ENCODE measurements around the gene MTERF4.
A peak's percentile ranks its signal among the peaks of the same experiment; 100 is the strongest.

Gene MTERF4, protein sequence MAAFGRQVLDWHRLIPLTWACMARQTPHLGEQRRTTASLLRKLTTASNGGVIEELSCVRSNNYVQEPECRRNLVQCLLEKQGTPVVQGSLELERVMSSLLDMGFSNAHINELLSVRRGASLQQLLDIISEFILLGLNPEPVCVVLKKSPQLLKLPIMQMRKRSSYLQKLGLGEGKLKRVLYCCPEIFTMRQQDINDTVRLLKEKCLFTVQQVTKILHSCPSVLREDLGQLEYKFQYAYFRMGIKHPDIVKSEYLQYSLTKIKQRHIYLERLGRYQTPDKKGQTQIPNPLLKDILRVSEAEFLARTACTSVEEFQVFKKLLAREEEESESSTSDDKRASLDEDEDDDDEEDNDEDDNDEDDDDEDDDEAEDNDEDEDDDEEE

DNA sequence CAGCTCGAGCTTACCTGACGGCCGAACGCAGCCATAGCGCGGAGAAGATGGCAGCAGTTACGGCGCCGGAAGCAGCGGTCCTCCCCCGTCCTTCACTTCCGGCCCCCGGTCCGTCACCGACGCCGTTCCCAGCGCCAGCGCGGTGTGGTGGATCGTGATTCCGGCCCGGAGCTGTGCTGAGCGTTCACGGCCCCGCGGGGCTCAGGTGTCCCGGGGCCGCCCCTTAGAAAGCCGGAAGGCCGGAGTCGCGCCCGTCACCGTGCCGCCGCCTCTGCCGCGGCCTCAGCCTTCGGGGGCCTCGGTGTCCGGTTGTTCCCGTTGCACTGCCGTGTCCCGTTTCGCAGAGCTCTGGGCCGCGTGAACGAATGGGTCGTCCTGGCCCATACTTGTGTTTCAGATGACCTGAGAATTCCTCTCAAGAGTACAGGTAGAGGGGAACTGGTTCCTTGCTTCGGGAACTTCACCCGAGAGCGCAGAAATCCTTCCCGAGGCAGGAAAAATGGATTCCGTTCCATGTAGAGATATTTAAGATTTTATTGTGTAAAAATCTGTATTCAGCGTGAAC is at the start of gene MTERF4:
Gene MTERF4 (minus strand): TSS at position 49 of the 565 bp plus-strand sequence. CDS start 14 bp downstream, at position 35.
- DNase-seq (ENCODE audit: low read depth): no peak

DNA sequence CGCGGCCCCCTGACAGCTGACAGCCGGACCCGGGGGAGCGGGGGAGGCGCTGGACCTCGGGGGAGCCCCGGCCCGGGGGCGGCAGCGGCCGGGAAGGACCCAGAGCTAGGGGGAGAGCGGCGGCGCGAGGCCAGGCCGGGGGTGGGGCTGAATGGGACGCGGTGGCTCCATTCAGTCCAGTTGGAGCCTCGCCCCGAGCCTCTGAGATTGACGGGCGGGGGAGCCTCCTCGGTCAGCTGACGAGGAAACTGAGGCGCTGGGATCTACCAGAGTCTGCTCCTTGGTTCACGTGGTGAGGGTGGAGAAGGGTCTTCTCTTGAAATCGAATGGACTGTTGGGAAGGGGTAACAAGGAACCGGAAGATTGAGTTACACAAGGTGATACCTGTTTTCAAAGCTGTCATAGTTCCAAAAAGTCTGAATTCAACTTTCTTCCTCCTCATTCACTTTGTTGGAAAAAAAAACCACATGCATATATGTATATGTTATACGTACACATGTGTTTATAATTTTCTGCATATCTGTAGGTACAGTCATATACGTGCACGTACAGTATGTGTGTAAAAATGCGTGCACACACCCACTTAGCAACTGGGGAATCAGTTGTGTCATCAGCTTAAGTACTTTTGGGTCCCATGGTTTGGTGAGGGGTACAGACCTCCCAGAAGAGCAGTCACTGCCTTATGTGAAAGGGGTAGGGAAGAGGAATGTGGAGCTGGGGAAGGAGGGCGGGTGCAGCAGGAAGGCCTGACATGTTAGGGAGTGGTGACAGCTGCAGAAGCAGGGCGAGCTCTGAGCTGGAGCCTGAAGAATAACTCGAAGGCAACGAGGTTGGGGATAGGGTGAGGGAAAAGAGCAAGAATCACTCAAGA is 48.8 kb upstream of the MTERF4 start:
- DNase-seq (ENCODE audit: low read depth): no peak

DNA sequence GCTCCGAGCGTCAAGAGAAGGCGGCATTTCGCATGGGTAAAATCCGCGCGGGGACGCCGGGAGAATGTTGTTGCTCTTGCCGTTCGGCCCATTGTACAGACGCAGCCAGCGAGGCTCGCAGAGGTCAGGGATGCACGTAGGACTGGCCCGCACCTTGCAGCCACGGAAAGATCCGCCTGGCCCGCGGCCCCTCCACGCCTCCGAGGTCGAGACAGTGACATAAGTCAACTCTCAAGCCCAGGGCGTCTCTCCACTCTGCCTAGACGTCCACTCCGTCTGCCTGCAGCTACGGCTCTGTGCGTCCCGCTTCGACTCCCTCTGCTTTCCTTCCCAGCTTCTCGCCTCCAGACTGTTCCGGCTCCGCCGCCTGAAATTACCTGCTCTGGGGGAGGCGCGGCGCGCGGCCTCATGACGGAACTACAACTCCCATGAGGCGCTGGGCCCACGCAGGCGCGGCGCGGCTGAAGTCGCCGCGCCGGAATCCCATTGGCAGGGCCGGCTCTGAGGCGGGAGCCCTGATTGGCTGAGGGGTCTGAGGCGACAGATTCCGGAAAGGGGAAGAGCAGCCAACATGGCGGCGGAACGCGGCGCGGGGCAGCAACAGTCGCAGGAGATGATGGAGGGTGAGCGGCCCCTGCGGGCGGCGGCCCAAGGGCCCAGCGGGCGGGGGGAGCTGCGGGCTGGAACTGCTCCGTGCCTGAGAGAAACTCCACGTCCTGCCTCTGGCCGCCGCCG is 48.0 kb upstream of the MTERF4 start, which contains the start of gene PPP1R7:
Gene PPP1R7 (plus strand): TSS at position 543 of the 735 bp plus-strand sequence. CDS start 29 bp downstream, at position 572.
- DNase-seq (ENCODE audit: low read depth): peak; percentile 66

DNA sequence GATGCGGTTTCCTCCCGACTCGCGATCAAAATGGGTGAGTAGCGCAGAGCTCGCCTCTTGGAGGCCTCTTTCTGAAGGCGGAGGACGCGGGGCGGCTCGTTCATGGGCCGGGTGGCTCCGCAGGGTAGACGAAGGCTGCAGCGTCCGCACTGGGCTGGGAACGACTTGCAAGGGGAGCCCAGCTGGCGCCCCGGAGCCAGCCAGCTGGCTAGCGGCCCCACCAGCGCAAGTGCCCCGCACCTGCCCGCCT is 47.5 kb upstream of the MTERF4 start:
- DNase-seq (ENCODE audit: low read depth): no peak

DNA sequence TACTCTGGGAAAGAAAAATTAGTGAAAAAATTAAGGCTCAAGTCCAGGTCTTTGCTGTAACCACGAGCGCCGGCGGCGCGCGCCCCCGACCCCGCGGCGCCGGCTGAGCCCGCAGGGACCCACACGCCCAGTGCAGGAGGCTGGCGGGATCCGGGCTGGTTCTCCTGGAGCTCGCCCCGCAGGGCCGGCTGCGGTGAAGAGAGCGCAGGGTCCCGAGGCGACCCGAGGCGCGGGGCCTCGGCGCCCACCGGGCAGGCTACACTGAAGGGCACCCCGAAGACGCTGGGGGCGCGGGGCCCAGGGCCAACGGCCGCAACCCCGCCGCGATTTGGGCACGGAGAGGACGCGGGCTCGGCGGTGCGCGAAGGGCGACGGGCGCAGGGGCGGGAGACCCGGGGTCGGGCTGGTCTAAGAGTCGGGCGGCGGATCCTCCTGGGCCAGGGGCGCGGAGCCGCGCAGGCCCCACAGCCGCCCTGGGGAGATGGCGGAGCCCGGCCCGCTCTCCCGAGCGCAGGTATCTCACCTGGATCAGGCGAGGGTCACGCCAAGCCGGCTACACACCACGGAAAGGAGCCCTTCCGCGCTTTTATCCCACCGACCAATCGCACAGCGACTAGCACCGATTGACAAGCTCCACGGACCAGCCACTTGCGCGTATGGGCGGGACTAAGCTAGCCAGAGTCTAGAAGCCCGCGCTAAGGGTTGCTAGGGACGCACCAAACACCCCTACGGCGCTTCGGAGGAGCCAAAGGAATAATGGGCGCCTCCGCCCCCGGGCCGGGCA is 47.0 kb upstream of the MTERF4 start, which contains the start of gene PASK:
Gene PASK (minus strand): TSS at position 582 of the 784 bp plus-strand sequence. CDS start 6,440 bp downstream, outside the sequence.
- peak; percentile 78 for DNase-seq (ENCODE audit: low read depth)

DNA sequence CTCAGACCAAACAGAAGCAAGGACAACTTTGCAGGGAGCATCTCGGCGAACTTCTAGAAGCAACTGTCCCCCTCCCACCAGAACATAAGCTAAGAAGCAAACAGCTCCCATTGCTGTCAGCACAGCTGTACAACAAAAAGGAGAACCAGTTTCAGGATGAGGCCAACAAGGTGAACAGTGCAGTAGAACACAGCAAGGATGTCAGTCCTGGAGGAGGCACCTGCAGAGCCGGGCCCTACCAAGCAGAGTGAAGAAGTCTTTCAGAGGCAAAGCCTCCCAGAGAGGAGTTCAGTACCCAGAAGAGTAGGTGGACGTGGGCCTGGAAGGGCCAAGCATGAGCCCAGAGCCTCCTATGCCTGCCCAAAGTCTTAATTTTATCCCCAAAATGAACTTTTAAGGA is 46.2 kb upstream of the MTERF4 start:
- no peak for DNase-seq (ENCODE audit: low read depth)

DNA sequence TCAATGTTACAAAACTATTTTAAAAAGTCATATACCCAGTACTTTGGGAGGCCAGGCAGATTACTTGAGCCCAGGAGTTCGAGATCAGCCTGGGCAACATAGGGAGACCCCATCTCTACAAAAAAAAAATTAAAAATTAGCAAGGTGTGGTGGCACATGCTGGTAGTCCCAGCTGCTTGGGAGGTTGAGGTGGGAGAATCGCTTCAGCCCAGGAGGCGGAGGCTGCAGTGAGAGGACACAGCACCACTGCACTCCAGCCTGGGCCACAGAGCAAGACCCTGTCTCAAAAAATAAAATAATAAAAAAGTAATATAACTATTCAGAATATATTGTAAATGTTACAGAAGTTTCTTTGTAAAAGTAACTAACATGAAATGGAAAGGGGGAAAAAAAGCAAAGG is 45.2 kb upstream of the MTERF4 start:
- no peak for DNase-seq (ENCODE audit: low read depth)

DNA sequence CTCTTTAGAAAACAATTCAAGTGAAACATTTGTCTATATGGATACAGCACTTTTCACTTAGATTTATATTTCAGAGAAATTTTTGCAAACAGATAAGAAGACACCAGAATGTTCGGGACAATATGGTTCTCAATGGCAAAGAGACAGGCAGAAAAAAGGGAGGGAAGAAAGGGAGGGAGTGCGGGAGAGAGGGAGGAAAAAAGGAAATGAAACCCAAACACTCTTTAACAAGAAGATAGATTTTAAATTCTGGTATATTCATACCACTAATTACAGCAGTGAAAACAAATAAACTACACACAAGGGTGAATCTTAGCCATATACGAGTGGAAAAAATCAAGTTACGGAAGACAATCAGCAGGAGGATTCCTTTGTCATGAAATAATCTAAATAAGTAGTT is 44.2 kb upstream of the MTERF4 start:
- DNase-seq (ENCODE audit: low read depth): no peak

DNA sequence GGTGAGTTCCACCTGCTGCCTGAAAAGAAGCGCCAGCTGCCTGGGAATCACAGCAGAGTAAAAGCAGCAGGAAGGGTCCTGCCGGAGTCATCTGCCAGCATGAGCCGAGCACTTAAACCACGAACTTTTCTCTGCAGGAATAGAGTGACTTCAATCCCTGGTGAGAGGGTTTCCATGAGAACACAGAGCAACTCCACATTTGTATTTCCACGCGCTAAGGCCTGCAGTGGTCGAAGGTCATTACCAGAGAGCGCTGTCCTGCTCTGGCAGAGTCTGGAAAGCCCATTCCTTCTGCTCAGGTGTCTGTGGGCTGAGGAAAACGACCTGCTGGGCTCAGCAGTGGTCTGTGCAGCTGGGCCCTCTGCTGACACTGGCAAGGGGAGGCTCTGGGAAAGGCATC is 40.5 kb upstream of the MTERF4 start:
- no peak for DNase-seq (ENCODE audit: low read depth)

DNA sequence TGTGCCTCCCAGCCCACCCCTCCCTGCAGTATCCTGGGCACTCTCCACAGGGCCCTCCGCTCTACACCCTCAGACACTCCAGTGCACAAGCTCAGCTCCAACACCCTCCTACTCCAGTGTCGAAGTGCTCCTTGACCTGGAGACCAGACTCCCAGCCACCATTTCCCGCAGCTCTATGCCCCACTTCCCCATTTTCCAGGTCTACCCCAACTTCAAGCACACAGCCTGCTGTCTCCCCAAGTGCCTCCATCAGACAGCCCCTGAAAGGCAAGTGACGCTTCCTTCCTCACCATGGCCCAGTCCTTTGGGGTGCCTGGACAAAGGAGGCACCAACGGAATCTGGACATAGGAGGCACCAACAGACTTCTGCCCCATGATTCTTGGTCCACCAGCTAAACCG is 40.0 kb upstream of the MTERF4 start:
- no peak for DNase-seq (ENCODE audit: low read depth)

DNA sequence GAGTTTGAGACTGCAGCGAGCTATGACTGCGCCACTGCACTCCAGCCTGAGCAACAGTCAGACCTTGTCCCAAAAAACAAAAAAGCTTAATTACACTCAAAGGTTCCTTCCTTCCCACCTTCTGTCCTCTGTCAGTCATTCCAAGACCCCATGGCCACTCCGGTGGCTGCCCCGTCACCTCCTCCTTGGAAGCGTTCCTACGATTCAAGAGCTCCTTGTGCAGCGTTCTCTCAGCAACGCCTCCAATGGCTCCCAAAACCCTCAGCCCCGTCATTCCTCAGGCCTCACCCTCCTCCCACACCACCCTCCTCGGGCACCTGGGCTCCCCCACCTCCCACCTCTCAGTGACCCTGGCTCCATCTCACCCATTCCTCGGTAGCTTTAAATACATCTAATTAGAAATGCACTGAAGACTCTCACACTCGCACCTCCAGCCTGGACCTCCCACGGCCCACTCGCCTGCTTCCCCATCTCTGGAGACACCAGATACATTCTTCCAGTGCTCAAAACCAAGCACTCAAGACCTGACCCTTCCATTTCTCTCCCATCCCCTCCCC is 39.2 kb upstream of the MTERF4 start:
- DNase-seq (ENCODE audit: low read depth): no peak

DNA sequence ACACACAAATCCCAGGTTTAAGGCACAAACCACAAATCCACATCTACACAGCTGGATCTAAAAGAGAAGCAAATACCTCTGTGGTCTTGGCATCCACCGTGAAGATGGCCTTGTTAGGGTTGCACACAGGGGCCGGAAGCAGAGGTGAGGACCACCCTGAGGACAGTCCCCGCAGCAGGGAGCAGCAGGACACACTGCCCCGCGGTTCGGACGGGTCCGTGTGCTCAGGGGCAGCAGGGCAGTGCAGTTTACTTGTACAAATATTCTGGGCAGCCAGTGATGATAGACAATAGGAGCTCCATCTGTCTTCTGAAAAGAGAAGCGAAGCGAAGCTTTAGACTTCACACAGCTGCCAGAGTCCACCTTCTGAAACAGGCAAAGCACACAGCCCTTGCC is 38.4 kb upstream of the MTERF4 start:
- no peak for DNase-seq (ENCODE audit: low read depth)

DNA sequence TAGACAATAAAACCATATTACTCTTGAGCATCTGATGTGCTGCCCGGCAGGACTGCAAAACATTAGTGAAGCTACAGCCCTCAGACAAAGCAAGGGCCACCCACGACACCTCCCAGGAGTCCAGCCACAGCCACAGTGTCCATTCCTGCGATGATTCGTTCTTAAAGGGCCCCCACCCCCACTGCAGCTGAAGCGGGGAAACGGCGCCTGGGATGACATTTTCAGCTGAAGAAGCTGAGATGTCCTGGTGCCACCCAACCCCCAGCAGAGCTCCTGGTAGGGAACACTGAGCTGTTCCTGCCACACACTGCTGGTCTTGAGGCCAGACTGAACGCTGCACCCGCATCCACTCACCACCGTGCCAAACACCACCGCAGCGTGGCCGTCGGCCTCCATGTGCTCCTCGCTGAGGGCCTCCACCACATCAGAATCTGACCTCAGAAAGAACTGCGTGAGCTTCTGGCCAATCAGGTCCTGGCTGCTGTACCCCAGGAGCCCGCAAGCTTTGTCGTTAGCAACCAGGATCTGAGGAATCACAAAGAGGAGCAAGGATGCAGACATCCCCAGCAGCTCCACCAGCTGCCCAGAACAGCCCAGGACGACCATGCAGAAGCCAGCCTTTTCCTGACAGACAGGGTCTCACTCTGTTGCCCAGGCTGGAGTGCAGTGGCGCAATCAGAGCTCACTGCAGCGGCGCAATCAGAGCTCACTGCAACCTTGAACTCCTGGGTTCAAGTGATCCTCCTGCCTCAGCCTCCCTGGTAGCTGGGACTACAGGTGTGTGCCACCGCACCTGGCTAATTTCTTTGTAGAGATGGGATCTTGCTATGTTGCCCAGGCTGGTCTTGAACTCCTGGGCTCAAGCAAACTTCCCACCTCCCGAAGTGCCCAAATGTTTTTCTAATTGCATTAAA is 37.7 kb upstream of the MTERF4 start:
- no peak for DNase-seq (ENCODE audit: low read depth)

DNA sequence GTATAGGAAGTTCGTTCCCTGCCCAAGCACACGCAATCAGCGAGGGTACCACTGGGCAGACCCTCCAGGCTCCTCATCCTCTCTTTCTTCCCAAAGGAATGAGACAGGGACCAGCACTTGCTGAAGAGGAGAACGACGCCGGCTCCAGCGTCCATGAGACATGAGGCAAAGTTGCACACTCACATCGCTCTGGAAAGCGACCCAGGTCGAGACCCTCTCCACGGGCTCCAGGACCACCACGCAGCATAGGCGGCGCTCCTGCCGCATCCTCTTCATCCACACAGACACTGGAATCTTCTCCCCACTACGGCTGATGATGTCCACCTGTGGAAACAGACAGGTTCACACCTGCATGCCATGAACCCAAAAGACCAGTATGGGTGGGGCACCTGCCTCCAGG is 36.4 kb upstream of the MTERF4 start:
- no peak for DNase-seq (ENCODE audit: low read depth)

DNA sequence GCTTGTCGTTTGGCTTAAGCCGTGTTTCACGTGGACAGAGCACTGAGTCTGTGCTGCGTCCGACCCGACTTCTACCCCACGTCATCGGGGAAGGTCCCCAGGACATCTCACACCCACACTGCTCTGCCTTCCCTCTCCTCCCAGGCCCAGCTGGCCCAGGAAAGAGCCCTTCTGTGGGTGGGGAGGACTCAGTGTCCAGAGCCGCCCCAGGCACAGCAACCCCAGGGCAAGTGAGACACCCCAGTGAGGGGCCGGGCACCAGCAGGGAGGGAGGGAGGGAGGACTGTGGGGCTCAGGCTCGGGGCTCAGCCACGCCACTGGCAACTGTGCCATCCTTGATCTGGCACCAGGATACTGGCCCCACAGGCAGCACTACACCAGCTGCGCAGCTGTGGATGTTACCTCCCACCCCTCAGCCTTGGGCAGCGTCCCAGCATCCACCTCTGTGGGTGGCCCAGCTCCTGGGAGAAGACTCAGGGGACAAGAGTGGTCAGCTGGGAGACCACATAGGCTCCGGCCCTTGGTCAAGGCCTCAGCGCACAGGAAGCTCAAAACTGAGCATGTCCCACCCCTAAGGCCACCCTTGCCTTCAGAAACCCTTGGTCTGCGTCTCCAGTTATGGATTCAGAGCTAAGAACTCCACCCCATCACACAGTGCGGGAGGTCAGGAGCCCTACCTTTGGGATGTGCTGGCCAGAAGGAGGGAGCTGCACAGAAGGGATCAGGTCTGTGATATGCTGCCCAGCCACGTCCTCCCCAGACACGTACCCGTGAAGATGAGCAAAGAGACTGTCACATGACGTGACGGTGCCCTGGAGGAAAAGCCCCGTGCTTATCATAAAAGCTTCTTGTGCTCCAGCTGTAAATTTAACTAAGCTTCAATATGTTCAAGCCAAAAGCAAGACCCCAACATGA is 35.4 kb upstream of the MTERF4 start:
- no peak for DNase-seq (ENCODE audit: low read depth)

DNA sequence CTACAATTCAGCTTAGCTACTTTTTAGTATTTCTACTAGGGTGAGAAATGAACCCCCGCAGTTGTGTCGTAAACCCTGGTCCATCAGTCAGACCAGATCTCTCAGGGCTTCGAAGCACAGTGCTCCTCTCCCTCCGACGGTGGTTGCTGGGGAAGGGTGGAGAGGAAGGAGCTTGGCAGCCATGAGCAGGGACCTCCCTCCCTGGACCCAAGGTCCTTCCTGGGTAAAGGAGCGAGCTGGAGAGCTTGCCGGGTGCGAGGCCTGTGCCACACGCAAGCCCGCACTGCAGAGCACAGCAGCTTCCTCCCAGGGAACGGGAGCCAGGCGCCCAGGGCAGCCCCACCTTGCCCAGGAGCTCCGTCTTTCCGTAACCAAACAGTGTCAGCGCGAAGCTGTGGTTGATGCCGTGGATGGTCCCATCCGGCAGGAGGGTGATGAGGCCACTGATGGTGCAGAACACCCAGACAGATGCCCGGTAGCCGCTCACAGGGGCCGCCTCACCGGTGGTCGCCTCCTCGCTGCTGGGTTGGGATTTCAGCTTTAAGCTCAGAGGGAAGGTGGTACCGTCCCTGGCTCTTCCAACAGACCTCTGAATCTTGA is 34.7 kb upstream of the MTERF4 start:
- no peak for DNase-seq (ENCODE audit: low read depth)

DNA sequence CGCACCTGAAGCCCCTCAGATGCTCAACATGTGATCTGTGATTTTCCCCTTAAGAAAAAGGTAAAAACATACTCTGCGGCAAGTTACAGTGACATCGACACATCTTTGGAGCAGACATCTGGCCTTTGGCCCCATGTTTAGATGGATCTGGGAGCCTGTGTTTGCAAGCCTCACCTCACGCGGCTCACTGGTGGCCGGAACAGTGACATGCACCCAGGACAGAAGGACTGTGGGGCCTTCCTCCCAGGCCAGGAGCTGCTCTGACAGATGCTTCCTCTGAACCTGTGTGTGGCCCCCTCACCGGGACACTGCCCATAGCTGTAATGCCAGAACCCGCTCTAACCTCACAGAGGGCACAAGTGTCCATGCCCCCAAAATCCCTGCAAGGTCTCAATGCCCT is 34.1 kb upstream of the MTERF4 start:
- DNase-seq (ENCODE audit: low read depth): no peak

DNA sequence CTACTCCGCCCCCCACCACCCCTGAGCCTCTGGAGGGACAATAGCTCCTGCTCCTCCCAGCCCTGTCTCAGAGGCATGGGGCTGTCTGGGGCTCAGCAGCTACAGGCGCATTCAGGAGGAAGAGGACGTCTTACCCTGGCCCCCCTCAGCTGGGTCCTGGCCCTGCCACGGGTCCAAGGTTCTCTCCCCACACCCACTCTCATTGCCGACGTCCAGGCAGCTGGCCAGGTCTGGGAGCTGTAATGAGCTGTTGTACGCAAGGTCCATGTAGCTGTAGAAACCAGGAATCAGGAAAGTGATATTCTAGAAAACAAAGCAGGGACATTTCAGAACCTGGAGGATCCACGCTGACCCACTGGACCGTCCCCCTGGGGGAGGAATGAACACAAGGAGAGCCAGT is 33.6 kb upstream of the MTERF4 start:
- DNase-seq (ENCODE audit: low read depth): no peak

DNA sequence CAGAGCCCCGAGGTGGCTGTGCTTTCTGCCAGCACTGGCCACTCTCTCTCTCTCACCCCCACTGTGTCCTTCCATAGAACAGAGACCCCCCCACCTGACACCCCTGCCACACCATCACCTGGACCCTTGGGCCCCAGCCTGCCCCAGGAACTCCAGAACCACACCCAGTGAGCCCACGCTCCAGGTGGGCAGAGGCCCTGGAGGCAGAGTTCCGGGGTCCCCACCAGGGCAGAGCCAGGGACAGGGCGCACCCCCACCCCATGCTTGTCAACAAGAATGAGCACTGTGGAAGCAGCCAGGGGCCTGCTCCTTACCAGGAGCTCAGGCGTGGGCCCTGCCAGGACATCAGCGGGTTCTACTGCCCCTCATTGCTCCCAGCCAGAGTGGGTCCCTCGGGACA is 32.6 kb upstream of the MTERF4 start:
- no peak for DNase-seq (ENCODE audit: low read depth)
